ENCODE results near the gene CCDC102B. TPM values are rescaled to one million over a fixed set of nuclear protein-coding genes. Genes with fewer than 3 reads are reported as not detected.

The CCDC102B gene
- total RNA-seq, 1 donor from 2014 or later: 4.4 TPM

- no peak for ATAC-seq (ENCODE audit: poor library complexity)
- intact Hi-C loops (cut with DNase I): no loop called here
- DNase-seq: no peak
Observed at GRCh38 chr18:68944330-68944729, 146.4 kb downstream of the CCDC102B start.

DNA sequence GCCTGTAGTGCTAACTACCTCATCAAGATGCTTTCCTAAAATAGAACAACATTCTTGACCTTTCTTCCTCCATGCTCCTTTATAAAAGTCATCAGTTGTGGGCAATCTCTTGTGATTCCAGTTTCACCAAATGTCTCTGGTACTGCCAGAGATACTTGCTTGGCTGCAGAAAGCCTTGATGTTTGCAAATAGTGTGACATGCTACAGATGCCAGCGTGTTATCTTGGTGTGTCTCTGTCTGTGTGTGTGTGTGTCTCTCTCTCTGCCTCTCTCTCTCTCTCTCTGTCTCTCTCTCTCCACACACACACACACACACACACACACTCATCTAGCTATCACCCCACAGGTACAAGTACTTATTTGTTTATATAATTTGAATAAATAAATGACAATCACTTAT is 146.9 kb downstream of the CCDC102B start:
- intact Hi-C loops (cut with DNase I): no loop called here
- DNase-seq (no peak), ATAC-seq (ENCODE audit: poor library complexity) (no peak)

GRCh38 chr18:68948622-68949021 is 150.7 kb downstream of the CCDC102B start:
- no peak for ATAC-seq (ENCODE audit: poor library complexity)
- intact Hi-C loops (cut with DNase I): no loop called here
- DNase-seq: no peak

GRCh38 chr18:68954738-68955137 is 156.9 kb downstream of the CCDC102B start:
- intact Hi-C loops (cut with DNase I): no loop called here
- DNase-seq (no peak), ATAC-seq (ENCODE audit: poor library complexity) (no peak)

DNA sequence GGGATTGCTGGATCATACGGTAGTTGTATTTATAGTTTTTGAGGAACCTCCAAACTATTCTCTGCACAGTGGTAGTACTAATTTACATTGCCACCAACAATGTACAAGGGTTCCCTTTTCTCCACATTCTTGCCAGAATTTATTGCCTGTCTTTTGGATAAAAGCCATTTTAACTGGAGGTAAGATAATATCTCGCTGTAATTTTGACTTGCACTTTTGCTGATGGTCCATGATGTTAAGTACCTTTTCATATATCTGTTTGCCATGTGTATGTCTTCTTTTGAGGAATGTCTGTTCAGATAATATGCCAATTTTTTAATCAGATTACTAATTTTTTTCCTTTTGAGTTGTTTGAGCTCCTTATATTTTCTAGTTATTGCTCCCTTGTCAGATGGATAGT is 158.8 kb downstream of the CCDC102B start:
- ATAC-seq (ENCODE audit: poor library complexity): no peak
- no peak for DNase-seq
- intact Hi-C loops (cut with DNase I): no loop called here

DNA sequence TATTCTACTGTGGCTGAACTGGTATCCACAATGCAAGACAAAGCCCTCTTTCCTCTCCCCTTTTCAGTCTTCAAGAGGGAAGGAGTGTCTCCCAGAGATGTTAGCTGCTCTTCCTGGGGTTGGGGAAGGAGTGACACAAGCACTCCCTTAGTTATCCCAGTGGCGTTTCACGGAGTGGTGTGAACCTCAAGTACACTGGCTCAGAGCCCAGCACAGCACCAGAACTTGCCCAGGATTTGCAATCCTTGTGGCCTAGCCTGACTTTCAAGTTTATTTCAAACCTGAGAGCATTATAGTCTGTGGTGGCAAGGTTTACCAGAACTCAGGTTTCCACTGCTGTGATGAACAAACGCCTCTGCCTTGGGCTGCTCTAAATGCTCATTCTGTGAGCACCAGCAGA is 162.5 kb downstream of the CCDC102B start:
- intact Hi-C loops (cut with DNase I): no loop called here
- peak; percentile 22 for DNase-seq
- peak; percentile 51 for ATAC-seq (ENCODE audit: poor library complexity)

DNA sequence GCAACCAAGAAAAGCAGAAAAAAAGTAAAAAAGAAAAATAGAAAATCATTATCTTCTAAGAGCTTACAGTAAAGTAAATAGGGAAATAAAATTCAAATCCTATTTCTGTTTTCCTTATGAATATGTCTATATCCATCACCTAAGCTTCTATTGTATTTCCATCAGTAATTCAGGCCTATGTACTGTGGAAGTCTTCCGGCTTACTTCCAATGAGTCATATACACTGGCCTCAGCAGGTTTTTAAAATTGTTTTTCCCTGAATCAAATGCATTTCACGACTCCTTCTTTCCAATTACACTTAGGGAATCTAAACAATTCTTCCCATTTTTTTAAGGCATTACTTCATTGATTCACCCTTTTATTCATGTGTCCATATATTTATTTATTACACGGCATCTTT is 164.7 kb downstream of the CCDC102B start:
- no peak for DNase-seq
- no peak for ATAC-seq (ENCODE audit: poor library complexity)
- intact Hi-C loops (cut with DNase I): no loop called here

DNA sequence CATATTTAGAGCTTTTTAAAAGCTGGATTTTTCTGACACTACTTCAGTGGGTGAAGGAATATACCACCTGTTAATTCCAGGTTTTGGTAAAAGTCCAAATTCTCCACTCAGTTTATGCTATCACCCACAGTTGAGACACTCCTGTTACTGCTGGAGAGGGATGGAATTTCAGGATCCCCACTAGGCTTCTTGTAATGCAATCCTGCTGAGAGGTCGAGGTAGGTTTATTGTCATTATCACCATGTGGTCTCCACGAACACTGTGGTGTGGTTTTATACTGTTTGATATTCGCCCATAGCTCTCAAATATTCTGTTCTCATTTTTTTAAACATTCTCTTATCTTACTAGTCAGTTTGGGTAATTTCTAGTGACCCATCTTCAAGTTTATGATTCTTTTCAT is 167.9 kb downstream of the CCDC102B start:
- no peak for DNase-seq
- no peak for ATAC-seq (ENCODE audit: poor library complexity)
- intact Hi-C loops (cut with DNase I): no loop called here

GRCh38 chr18:68969027-68969426 is 171.1 kb downstream of the CCDC102B start:
- no peak for ATAC-seq (ENCODE audit: poor library complexity)
- intact Hi-C loops (cut with DNase I): no loop called here
- no peak for DNase-seq

GRCh38 chr18:68972176-68972575 is 174.3 kb downstream of the CCDC102B start:
- intact Hi-C loops (cut with DNase I): no loop called here
- ATAC-seq (ENCODE audit: poor library complexity) (no peak), DNase-seq (no peak)

- DNase-seq (no peak), ATAC-seq (ENCODE audit: poor library complexity) (no peak)
- intact Hi-C loops (cut with DNase I): no loop called here
Observed at GRCh38 chr18:68979737-68980136, 181.9 kb downstream of the CCDC102B start.

- ATAC-seq (ENCODE audit: poor library complexity) (no peak), DNase-seq (no peak)
- intact Hi-C loops (cut with DNase I): no loop called here
Observed at GRCh38 chr18:68983126-68983525, 185.2 kb downstream of the CCDC102B start.

- ATAC-seq (ENCODE audit: poor library complexity) (no peak), DNase-seq (no peak)
Observed at GRCh38 chr18:68984342-68984741, 186.5 kb downstream of the CCDC102B start.

DNA sequence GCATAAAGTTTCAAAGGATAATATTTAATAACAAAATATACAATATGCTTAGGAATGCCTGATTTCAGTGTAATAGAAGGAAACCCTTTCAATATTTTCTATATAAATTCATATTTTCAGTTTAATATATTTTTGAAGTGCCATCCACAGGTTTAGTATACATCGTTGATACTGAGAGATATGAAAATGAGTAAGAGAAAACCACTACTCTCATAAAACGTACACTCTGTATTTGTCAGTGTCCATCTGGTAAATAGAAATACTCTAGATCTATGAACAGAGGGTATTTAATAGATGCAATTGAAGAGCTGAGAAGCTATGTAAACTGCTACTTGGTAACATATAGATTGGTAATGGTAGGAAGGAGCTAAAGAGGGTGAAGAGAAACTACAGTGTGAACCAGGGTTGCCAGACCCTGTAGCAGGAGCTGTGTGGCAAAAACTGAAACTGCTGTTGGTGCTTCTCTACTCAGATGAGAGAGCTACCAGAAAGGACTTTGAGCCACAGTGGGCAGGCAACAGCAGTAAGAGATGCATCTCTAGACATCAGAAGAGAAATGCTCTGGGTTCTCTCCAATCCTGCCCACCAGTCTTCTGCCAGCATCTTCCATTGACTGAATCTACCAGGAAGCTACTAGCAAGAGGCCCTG is 187.4 kb downstream of the CCDC102B start:
- no peak for DNase-seq
- intact Hi-C loops (cut with DNase I): no loop called here
- ATAC-seq (ENCODE audit: poor library complexity): no peak

More at GRCh38 chr18:68984342-68984741, 186.5 kb downstream of the CCDC102B start:
- intact Hi-C loops (cut with DNase I): no loop called here

GRCh38 chr18:68991286-68991685 is 193.4 kb downstream of the CCDC102B start:
- ATAC-seq (ENCODE audit: poor library complexity) (no peak), DNase-seq (no peak)
- intact Hi-C loops (cut with DNase I): no loop called here

GRCh38 chr18:68992719-68993482 is 195.0 kb downstream of the CCDC102B start:
- DNase-seq: no peak
- intact Hi-C loops (cut with DNase I): no loop called here
- ATAC-seq (ENCODE audit: poor library complexity): no peak

GRCh38 chr18:68995675-68996074 is 197.8 kb downstream of the CCDC102B start:
- intact Hi-C loops (cut with DNase I): no loop called here
- no peak for ATAC-seq (ENCODE audit: poor library complexity)
- DNase-seq: no peak

- DNase-seq (no peak), ATAC-seq (ENCODE audit: poor library complexity) (no peak)
- intact Hi-C loops (cut with DNase I): no loop called here
Observed at GRCh38 chr18:68997845-68998244, 200.0 kb downstream of the CCDC102B start.

DNA sequence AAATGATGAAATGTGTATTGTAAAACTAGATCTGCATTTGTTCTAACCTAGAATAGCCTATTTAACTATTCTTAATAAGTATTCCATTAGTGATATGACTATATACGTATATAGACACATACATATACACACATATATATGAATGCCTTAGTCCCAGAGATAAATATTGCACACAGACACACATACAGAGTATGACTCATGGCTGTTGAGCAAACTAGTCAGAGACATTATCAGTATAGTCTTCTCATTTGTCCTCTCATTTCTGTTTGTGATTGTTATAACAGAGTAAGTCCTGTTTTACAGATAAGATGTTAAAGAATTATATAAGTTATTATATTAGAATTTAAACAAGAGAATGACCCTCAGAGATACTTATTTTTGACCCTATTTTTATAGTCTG is 202.5 kb downstream of the CCDC102B start:
- ATAC-seq (ENCODE audit: poor library complexity) (no peak), DNase-seq (no peak)
- intact Hi-C loops (cut with DNase I): no loop called here

- no peak for DNase-seq
- ATAC-seq (ENCODE audit: poor library complexity): no peak
- intact Hi-C loops (cut with DNase I): no loop called here
Observed at GRCh38 chr18:69002233-69002632, 204.4 kb downstream of the CCDC102B start.
